Sigmoid colon (tissue), 4 donors: Measurements from ENCODE around the gene SORCS2.

ENCODE experiments used
- CTCF ChIP-seq, 4 experiments: fragments of 450-650 bp in 3 of 4; fragments of 200-600 bp in 1 of 4; IDR thresholded peaks; one replicate each; pipeline ENCODE4 v1.5.1; 2016 to 2019; ENCODE audit warnings: antibody characterized with exemption in 4 of 4, mild to moderate bottlenecking in 3 of 4, moderate library complexity in 2 of 4
- EP300 ChIP-seq, 4 donors: sonication (generic); formaldehyde crosslinking; IDR thresholded peaks; one replicate each; pipeline ENCODE4 v1.6.1; 2017; ENCODE audit warnings: antibody characterized with exemption in 4 of 4

GRCh38 chr4:7387925-7388324, 195.6 kb downstream of the SORCS2 start:
- TF ChIP-seq CTCF (IDR thresholded peaks at IDR 0.05) = no peak
- TF ChIP-seq EP300 (IDR thresholded peaks at IDR 0.05) = no peak
